Erythroblast (primary cell): ENCODE results near the gene C9orf50.

Source experiments
- GATA1 ChIP-seq: IDR thresholded peaks from 2 replicates; pipeline ENCODE4 v1.6.1; 2011; ENCODE audit warnings: low read depth, mild to moderate bottlenecking, control low read depth, low read length, moderate library complexity
- POLR2A ChIP-seq: IDR thresholded peaks from 2 replicates; pipeline ENCODE4 v1.6.1; 2011; ENCODE audit warnings: mild to moderate bottlenecking, low read length

DNA sequence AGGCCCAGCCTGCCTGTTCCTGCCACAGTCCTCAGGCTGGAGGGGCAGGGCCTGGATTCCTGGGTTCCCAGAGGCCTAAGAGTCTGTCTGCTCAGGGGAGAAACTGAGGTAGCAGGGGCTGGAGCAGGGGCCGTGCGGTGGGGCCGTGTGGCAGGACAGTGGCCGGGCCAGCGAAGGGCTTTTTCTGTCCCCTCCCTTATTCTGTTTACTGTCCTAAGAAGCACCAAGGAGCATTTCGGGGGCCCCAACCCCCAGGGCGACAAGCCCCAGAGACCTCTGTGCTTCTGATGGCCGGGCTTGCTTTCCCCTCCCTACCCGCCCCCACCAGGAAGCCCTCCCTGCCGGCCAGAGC is 27.8 kb upstream of the C9orf50 start:
- TF ChIP-seq POLR2A (no peak), GATA1 (no peak)
